Breast epithelium (tissue), 4 donors: ENCODE measurements around the gene MRGPRX1. TPM values are rescaled to one million over a fixed set of nuclear protein-coding genes. Genes with fewer than 3 reads are reported as not detected.

ENCODE experiments used
- DNase-seq, 2 donors: peaks; one replicate each; pipeline ENCODE4 v3.0.0-alpha.2; 2019; ENCODE audit warnings: low spot score in 2 of 2
- H3K27ac ChIP-seq, 2 donors: fragments of 200-600 bp; sonication (generic) in 1 of 2; one replicate each; pipeline ENCODE4 v1.5.1; 2016 to 2019; ENCODE audit warnings: mild to moderate bottlenecking in 1 of 2
- H3K27me3 ChIP-seq, 2 donors: fragments of 200-600 bp; sonication (generic) in 1 of 2; one replicate each; pipeline versions ENCODE4 v1.5.1 to v1.6.0; 2017 to 2019; ENCODE audit warnings: control low read depth in 1 of 2, mild to moderate bottlenecking in 1 of 2
- H3K36me3 ChIP-seq: fragments of 200-600 bp; one replicate; pipeline ENCODE4 v1.5.1; 2019
- H3K4me1 ChIP-seq, 2 donors: fragments of 200-600 bp; sonication (generic); one replicate each; pipeline ENCODE4 v1.5.1; 2016 to 2019; ENCODE audit warnings: control low read depth in 1 of 2
- H3K4me3 ChIP-seq, 3 donors: fragments of 200-600 bp; sonication (generic); 1 replicate in 2 of 3; 2 replicates in 1 of 3; pipeline ENCODE4 v1.5.1; 2016 to 2019; ENCODE audit warnings: mild to moderate bottlenecking in 3 of 3, moderate library complexity in 2 of 3
- H3K9me3 ChIP-seq, 2 donors: fragments of 200-600 bp; sonication (generic) in 1 of 2; one replicate each; pipeline ENCODE4 v1.5.1; 2016 to 2019; ENCODE audit warnings: control low read depth in 1 of 2
- CTCF ChIP-seq, 3 donors: fragments of 450-650 bp; IDR thresholded peaks; one replicate each; pipeline ENCODE4 v1.5.1; 2016 to 2017; ENCODE audit warnings: antibody characterized with exemption in 3 of 3, mild to moderate bottlenecking in 3 of 3, moderate library complexity in 3 of 3
- POLR2A ChIP-seq: fragments of 450-650 bp; IDR thresholded peaks from one replicate; pipeline ENCODE4 v1.6.1; 2016; ENCODE audit warnings: antibody characterized with exemption, mild to moderate bottlenecking, moderate library complexity
- POLR2AphosphoS5 ChIP-seq, 3 donors: sonication (generic); formaldehyde crosslinking; IDR thresholded peaks; one replicate each; pipeline ENCODE4 v1.6.1; 2017; ENCODE audit warnings: antibody characterized with exemption in 3 of 3
- intact Hi-C: fragments of 100-400 bp; cut with DNase I; formaldehyde crosslinking; loops from one replicate; pipeline ENCODE4 v1.15.1; 2023; ENCODE audit warnings: low total_unique reads
- total RNA-seq, 3 donors: library from RNA; depleted of rRNA; stranded (reverse); fragments of >200 nt; gene quantifications; one replicate each; pipeline ENCODE4 v1.1.0, GENCODE V29; 2016

Gene MRGPRX1
- total RNA-seq, 3 donors from 2014 or later, result not detected

- peaks cover 0 to 6% of the 10 kb centered on the region in 2 donors for H3K9me3 ChIP-seq
- H3K27ac ChIP-seq, result no peak overlapping the region
- DNase-seq, result no peak
- no peak overlapping the region for H3K4me3 ChIP-seq
- TF ChIP-seq POLR2A, result no peak
- TF ChIP-seq POLR2AphosphoS5 (IDR thresholded peaks at IDR 0.05), result no peak
- TF ChIP-seq CTCF (IDR thresholded peaks at IDR 0.05), result no peak
- H3K4me1 ChIP-seq, result no peaks in the 10 kb centered on the region
- intact Hi-C loops, result no loop called here
- no peaks in the 10 kb centered on the region for H3K36me3 ChIP-seq
- H3K27me3 ChIP-seq, result no peaks in the 10 kb centered on the region
Observed at GRCh38 chr11:18890615-18891014, 48.6 kb downstream of the MRGPRX1 start.

Other genes with a start within 250 kb of the MRGPRX1 start
- 10 to 100 TPM in 2 of 3 donors, 1 to 10 TPM in 1; 9.9 to 16.7 (median 12.7) TPM for gene TMEM86A, start 240.6 kb downstream of the MRGPRX1 start, total RNA-seq
- gene IGSF22, start 213.2 kb downstream of the MRGPRX1 start, total RNA-seq, result under 1 TPM in 2 of 3 donors, not detected in 1; 0.44 to 0.66 TPM
- 1 to 10 TPM in 2 of 3 donors, under 1 TPM in 1; 0.59 to 2.2 (median 1.3) TPM for gene PTPN5, start 147.6 kb downstream of the MRGPRX1 start, total RNA-seq
- gene MRGPRX2, start 121.3 kb upstream of the MRGPRX1 start, total RNA-seq, result 1 to 10 TPM in 1 of 3 donors, not detected in 2; 1.4 TPM
- gene ZDHHC13, start 177.8 kb upstream of the MRGPRX1 start, total RNA-seq, result 10 to 100 TPM in 2 of 3 donors, 1 to 10 TPM in 1; 6.9 to 30.0 (median 22.0) TPM